ENCODE data around the gene HMGCR. TPM values are rescaled to one million over a fixed set of nuclear protein-coding genes. Genes with fewer than 3 reads are reported as not detected.

Gene HMGCR
- total RNA-seq, 4 donors from 2014 or later, result 3.2 to 21.1 (median 5.5) TPM

GRCh38 chr5:75361310-75361709, 24.3 kb downstream of the HMGCR start:
- intact Hi-C loops (cut with DNase I; ENCODE audit: low total_unique reads), result no loop called here
- H3K4me3 ChIP-seq, result no peak overlapping the region
- peaks cover 3 to 6% of the 10 kb centered on the region in 2 donors for H3K4me1 ChIP-seq
- no peak for DNase-seq
- in situ Hi-C loops (cut with MboI; ENCODE audit: low sequenced_read_pairs in 4 of 4), result no loop called here
- TF ChIP-seq CTCF (IDR thresholded peaks at IDR 0.05 in 4 of 5, conservative IDR thresholded peaks at IDR 0.05 in 1 of 5), result no peak
- TF ChIP-seq POLR2A (IDR thresholded peaks at IDR 0.05), result no peak
- no peak for ATAC-seq
- no peaks in the 10 kb centered on the region for H3K9me3 ChIP-seq
- peaks cover 2 to 52% of the 10 kb centered on the region in 2 donors for H3K36me3 ChIP-seq
- H3K27me3 ChIP-seq, result no peaks in the 10 kb centered on the region
- H3K27ac ChIP-seq, result no peak overlapping the region

DNA sequence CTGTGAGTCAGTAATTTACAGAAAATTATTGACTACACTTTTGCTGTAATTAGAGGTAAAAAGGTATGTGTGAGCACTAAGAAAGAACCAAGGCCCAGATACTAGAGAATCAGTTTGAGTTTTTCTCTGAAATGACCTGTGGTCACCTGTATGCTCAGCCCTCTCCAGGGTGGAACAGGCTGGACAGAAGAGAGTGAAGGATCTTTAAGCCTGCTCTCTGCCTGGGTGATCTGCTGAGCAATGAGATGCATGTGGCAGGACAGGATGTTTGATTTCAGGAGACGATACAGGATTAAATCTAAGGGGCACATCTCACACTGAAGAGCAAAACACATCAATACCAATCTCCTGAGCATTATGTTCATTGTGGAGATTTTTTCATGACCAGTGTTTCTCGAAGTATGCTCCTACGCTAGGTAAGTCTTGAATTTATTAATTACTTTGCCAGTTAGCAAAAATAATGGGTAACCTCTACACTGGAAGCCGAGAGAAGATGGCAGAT, 25.5 kb downstream of the HMGCR start:
- no peak for DNase-seq
- no peak for TF ChIP-seq POLR2A (IDR thresholded peaks at IDR 0.05)
- no peak for TF ChIP-seq CTCF (IDR thresholded peaks at IDR 0.05 in 4 of 5, conservative IDR thresholded peaks at IDR 0.05 in 1 of 5)
- ATAC-seq, result no peak
- Histone ChIP-seq H3K27me3 (no peaks in the 10 kb centered on the region), H3K27ac (no peak overlapping the region), H3K36me3 (peaks cover 2 to 40% of the 10 kb centered on the region in 2 donors), H3K9me3 (no peaks in the 10 kb centered on the region), H3K4me3 (no peak overlapping the region), H3K4me1 (peaks cover 3 to 6% of the 10 kb centered on the region in 2 donors)
- intact Hi-C loops (cut with DNase I; ENCODE audit: low total_unique reads), result no loop called here
- in situ Hi-C loops (cut with MboI; ENCODE audit: low sequenced_read_pairs in 4 of 4), result no loop called here

DNA sequence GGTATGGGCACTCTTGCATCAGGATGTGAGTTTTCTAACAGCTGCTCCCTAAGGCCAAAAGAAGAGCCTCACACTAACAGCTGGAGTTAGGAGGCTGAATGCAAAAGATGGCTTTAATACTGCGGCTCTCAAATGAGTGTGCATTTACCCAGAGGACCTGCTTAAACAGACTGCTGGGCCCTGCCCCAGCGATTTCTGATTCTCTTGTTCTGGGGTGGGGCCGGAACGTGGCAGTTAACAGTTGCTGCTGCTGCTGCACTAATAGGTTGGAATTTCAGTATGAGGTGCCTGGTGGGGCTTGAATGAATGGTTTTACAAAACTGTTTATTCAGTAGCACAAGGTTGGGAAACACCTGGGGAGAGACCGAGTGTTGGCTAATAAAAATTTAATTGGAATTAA, 26.1 kb downstream of the HMGCR start:
- DNase-seq (no peak), ATAC-seq (no peak)
- Histone ChIP-seq H3K27me3 (no peaks in the 10 kb centered on the region), H3K4me3 (no peak overlapping the region), H3K27ac (no peak overlapping the region), H3K4me1 (peaks cover 3 to 6% of the 10 kb centered on the region in 2 donors), H3K9me3 (no peaks in the 10 kb centered on the region), H3K36me3 (peaks cover 2 to 34% of the 10 kb centered on the region in 2 donors)
- TF ChIP-seq CTCF (IDR thresholded peaks at IDR 0.05 in 4 of 5, conservative IDR thresholded peaks at IDR 0.05 in 1 of 5), result no peak
- TF ChIP-seq POLR2A (IDR thresholded peaks at IDR 0.05), result no peak
- in situ Hi-C loops (cut with MboI; ENCODE audit: low sequenced_read_pairs in 4 of 4), result no loop called here
- intact Hi-C loops (cut with DNase I; ENCODE audit: low total_unique reads), result no loop called here

DNA sequence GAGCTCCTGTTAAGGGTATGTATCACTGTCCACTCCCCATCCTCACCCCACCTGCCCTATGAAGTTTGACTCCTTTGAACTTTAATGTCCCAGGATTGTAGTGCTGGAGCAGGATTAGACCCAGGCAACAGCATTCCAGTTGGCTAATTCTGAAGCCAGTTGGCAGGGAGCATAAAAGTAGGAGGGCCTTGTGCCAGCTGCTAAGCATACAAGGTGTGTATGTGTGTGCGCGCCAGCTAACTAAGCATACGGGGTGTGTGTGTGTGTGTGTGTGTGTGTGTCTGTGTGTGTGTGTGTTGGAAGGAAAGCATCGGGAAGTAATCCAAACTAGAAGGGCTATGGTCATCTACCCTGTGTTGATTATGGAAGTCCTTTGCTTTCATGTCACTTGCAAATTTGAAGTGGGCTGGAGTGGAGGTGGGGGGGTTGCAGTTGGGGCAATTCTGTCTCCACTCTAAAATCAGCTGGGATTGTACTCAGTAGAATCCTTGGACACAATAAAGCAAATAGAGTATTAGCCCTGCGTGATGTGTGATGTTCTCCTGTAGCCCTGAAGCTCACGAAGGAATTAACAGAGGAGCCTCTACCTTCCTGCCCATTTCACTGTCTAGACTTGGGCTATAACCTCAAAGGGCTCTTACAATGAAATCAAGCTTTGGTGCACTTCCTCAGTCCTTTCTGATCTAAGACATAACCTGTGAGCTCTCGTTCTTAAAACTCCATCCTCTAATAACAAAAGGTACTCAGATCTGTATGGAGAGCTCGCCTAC, 26.9 kb downstream of the HMGCR start:
- DNase-seq, result peak in 1 of 2 donors; percentile 16
- Histone ChIP-seq H3K9me3 (no peaks in the 10 kb centered on the region), H3K27me3 (no peaks in the 10 kb centered on the region), H3K4me3 (no peak overlapping the region), H3K4me1 (peaks cover 3 to 6% of the 10 kb centered on the region in 2 donors), H3K27ac (no peak overlapping the region), H3K36me3 (peaks cover 2 to 28% of the 10 kb centered on the region in 2 donors)
- peak; percentile 28 to 36 for ATAC-seq
- in situ Hi-C loops (cut with MboI; ENCODE audit: low sequenced_read_pairs in 4 of 4), result no loop called here
- intact Hi-C loops (cut with DNase I; ENCODE audit: low total_unique reads), result no loop called here
- TF ChIP-seq CTCF (IDR thresholded peaks at IDR 0.05 in 4 of 5, conservative IDR thresholded peaks at IDR 0.05 in 1 of 5) (no peak), POLR2A (IDR thresholded peaks at IDR 0.05) (no peak)

Data from gastrocnemius medialis (tissue), 4 donors.